Fibroblast of pulmonary artery (primary cell): ENCODE results near the gene TSHR.

Experiments used
- DNase-seq: peaks from one replicate; pipeline ENCODE4 v3.0.0-alpha.2; 2010; ENCODE audit warnings: low read depth
- H3K4me3 ChIP-seq: replicated peaks from 2 replicates; pipeline ENCODE4 v1.5.1; 2011; ENCODE audit warnings: low read depth, mild to moderate bottlenecking, control low read depth, low read length, moderate library complexity
- TF ChIP-seq, protein P1 (sequence below): IDR thresholded peaks from 2 replicates; pipeline ENCODE4 v1.5.1; 2011; ENCODE audit warnings: mild to moderate bottlenecking, control low read depth, low read length, inconsistent platforms; ENCODE audit errors: missing control alignments

The TSHR gene

DNA sequence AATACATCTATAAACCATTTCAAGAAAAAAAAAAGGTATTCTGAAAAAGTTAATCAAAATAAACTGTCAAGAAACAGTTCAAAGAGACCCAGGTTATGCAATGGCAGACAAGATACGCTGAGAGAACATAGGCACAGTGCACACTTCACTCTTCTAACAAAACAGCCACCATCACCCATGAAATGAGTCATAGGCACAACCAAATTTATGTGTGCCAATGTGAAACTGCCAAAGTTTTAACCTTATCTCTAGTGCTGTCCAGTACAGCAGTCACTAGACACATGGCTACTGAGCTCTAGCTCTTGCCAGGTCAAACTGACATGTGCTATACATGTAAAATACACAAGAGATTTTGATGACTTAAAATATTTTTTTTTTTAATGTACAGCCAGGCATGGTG lies 15.3 kb upstream of the TSHR start:
- no peak overlapping the region for H3K4me3 ChIP-seq
- DNase-seq = no peak
- TF ChIP-seq, protein P1, sequence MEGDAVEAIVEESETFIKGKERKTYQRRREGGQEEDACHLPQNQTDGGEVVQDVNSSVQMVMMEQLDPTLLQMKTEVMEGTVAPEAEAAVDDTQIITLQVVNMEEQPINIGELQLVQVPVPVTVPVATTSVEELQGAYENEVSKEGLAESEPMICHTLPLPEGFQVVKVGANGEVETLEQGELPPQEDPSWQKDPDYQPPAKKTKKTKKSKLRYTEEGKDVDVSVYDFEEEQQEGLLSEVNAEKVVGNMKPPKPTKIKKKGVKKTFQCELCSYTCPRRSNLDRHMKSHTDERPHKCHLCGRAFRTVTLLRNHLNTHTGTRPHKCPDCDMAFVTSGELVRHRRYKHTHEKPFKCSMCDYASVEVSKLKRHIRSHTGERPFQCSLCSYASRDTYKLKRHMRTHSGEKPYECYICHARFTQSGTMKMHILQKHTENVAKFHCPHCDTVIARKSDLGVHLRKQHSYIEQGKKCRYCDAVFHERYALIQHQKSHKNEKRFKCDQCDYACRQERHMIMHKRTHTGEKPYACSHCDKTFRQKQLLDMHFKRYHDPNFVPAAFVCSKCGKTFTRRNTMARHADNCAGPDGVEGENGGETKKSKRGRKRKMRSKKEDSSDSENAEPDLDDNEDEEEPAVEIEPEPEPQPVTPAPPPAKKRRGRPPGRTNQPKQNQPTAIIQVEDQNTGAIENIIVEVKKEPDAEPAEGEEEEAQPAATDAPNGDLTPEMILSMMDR = no peak

DNA sequence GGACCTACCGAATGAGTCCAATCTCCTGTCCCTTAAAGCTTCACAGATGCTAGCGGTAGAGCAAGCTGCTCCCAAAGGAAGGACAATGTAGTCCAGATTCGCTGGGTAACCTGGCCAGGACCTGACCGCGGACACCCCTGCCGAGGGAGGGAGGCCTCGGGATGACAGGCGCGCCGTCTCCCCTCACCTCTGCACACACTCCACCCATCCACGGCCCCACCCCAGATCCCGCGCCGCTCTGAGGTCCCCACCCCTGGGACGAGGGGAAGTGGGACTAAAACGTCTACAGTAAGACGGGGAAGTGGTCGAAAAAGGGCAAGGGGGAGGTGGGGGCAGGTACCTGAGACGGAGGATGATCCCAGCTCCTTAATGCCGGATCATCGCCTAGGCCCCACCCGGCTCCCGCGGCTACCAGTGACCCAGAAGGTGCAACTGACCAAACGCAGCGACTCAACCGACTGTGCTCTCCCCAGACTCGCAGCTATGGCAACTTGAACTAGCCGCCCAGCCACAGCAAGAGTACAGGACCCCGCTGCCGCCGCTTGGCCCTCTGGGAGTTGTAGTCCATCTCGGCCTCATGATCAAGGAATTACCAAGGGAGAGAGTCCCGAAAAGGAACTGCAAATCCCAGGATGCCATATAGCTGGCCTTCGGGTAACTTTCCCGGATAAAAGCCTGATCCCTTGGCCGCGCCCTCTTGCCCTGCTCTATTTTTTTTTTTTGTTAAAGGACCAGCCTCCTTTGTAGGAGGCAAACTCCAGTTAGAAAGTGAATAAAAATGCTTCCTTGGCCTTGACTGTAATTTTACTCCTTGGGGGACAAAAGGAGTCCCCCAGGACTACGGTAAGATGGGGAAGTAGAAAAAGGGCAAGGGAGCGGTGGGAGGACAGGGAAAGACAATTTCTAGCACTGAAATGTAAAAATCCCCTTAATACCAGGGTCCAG lies 13.9 kb upstream of the TSHR start, which contains the start of gene CEP128:
CEP128 (minus strand) TSS at position 498 of the 945 bp plus-strand sequence.
- peak; percentile 98 for DNase-seq
- peak within 1 kb of the TSS; percentile 82 for H3K4me3 ChIP-seq
- TF ChIP-seq, protein P1 = no peak

DNA sequence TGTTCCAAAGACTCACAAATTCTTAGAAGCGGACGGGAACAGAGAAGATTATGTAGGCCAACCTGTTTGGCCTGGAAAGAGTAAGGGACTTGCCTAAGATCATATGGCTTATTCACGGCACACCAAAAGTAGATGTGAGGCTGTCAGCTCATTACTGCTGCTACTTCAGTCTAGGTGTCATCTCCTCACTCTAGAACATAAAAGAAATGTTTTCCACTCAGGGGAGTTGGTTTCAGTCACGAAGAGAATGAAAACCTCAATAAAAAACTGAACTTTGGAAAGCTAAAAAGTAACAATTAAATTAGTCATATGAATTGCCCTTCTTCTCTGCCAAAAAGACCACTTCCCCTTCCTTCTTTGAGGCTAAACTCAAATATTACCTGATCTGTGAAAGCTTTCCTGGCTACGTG lies 13.2 kb upstream of the TSHR start:
- TF ChIP-seq, protein P1 = no peak
- peak overlapping the region; percentile 82 for H3K4me3 ChIP-seq
- DNase-seq = no peak

DNA sequence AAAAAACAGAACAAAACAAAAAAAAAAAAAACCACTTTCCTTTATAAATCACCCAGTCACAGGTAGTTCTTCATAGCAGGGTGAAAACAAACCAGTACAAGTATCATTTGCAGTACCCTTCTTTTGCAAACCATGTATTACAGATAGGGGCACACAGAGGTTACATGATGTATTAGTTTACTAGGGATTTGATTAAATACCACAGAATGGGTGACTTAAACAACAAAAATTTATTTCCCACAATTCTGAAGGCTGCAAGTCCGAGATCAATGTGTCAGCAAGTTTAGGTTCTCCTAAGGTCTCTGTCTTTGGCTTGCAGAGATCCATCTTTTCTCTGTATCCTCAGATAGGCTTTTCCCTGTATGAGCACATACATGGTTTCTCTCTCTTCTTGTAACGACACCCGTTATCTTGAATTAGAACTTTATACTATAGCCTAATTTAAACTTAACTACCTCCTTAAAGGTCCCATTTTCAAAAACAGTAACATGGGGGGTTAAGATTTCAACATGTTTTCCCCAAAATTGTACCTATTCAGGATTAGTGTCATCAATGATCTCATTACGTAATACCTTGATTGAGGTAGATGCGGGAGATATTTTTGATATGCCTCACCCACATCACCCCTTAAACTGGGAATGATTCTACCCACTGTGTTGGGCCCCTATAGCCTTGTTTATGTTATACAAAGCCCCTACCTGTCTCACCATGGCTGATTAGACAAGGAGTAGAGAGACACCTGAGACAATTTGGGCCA lies 10.4 kb upstream of the TSHR start:
- H3K4me3 ChIP-seq = no peak overlapping the region
- TF ChIP-seq, protein P1 = no peak
- DNase-seq = no peak

DNA sequence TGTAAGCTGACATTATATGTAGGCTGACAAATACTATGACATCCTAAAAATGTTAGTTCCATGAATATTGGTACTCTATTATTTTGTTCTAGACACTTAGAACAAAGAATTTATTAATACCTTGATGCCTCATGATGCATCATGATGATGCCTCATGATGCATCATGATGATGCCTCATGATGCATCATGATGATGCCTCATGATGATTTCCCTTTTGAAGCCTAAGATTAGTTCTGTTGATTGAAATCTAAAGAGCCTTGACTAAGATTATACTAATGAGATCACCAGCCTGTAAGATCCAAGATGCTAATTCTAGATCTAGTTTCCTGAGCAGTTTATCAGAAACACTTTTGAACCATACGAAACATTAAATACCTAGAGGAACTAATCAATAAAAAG lies 9.2 kb upstream of the TSHR start:
- H3K4me3 ChIP-seq = no peak overlapping the region
- TF ChIP-seq, protein P1 = no peak
- DNase-seq = no peak

DNA sequence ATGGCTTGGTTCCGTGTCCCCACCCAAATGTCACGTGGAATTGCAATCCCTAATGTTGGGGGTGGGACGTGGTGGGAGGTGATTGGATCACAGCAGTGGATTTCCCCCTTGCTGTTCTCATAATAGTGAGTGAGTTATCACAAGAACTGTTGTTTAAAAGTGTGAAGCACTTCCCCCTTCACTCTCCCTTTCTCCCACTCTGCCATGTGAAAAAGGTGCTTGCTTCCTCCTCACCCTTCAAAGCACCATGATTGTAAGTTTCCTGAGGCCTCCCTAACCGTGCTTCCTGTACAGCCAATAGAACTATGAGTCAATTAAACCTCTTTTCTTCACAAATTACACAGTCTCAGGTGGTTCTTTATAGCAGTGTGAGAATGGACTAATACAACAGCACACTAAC lies 8.6 kb upstream of the TSHR start:
- H3K4me3 ChIP-seq = no peak overlapping the region
- no peak for DNase-seq
- TF ChIP-seq, protein P1 = no peak
